Rectal smooth muscle tissue (tissue), 1 donor: Measurements from ENCODE around the gene CALY.
"Not testable (repeated sequence)": the region's sequence is repeated elsewhere in the genome, so short reads cannot be mapped to it uniquely, and the experiment has no call there.

ENCODE experiments used
- H3K27ac ChIP-seq: one replicate; pipeline ENCODE4 v1.7.0; 2013; ENCODE audit warnings: low read depth, low read length, inconsistent platforms
- H3K27me3 ChIP-seq: one replicate; pipeline ENCODE4 v1.7.0; 2013; ENCODE audit warnings: low read length; ENCODE audit not compliant: control insufficient read depth, insufficient read depth
- H3K36me3 ChIP-seq: one replicate; pipeline ENCODE4 v1.7.0; 2013; ENCODE audit warnings: low read length; ENCODE audit not compliant: control insufficient read depth, insufficient read depth
- H3K4me1 ChIP-seq: one replicate; pipeline ENCODE4 v1.7.0; 2013; ENCODE audit warnings: low read length; ENCODE audit not compliant: control insufficient read depth, insufficient read depth
- H3K4me3 ChIP-seq: one replicate; pipeline ENCODE4 v1.7.0; 2013; ENCODE audit warnings: low read length
- H3K9ac ChIP-seq: one replicate; pipeline ENCODE4 v1.7.0; 2013; ENCODE audit warnings: low read length

CALY gene, protein sequence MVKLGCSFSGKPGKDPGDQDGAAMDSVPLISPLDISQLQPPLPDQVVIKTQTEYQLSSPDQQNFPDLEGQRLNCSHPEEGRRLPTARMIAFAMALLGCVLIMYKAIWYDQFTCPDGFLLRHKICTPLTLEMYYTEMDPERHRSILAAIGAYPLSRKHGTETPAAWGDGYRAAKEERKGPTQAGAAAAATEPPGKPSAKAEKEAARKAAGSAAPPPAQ

GRCh38 chr10:133336577-133337369 lies at the start of gene CALY:
Gene CALY (minus strand): TSS chr10:133336896. CDS start chr10:133328989, 7,907 bp downstream.
- Histone ChIP-seq H3K36me3 (no peaks in the 10 kb centered on the region), H3K27ac (no peak within 1 kb of the TSS), H3K4me3 (peak within 1 kb of the TSS; percentile 32), H3K27me3 (peaks cover 48% of the 10 kb centered on the region), H3K9ac (no peak within 1 kb of the TSS), H3K4me1 (peaks cover 5% of the 10 kb centered on the region)

- no peaks in the 10 kb centered on the region for H3K4me1 ChIP-seq
- H3K9ac ChIP-seq, result no peak overlapping the region
- no peaks in the 10 kb centered on the region for H3K36me3 ChIP-seq
- H3K27me3 ChIP-seq, result no peaks in the 10 kb centered on the region
- H3K27ac ChIP-seq, result no peak overlapping the region
- no peak overlapping the region for H3K4me3 ChIP-seq
These were observed 48.5 kb upstream of the CALY start for GRCh38 chr10:133385214-133385613.

DNA sequence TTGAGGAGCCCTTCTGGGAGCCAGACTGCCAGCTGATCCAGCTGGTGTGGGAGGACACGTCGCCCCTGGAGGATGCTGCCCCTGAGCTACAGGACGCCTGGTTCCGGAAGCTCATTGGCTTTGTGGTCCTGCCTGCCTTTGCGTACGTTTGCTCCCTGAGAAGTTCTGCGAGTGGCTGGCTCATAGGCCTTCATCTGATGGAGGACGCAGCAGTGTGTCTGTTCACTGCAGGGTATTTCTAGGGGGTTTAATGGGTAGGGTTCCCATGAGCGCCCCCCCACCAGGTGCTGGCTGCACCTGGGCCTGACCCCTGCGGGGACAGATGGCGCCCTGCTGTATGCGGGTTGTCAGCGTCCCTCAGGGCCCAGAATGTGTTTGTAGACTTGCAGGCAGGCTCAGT lies 47.4 kb upstream of the CALY start:
- Histone ChIP-seq H3K4me1 (no peaks in the 10 kb centered on the region), H3K27me3 (no peaks in the 10 kb centered on the region), H3K36me3 (no peaks in the 10 kb centered on the region), H3K27ac (no peak overlapping the region), H3K4me3 (no peak overlapping the region), H3K9ac (no peak overlapping the region)

DNA sequence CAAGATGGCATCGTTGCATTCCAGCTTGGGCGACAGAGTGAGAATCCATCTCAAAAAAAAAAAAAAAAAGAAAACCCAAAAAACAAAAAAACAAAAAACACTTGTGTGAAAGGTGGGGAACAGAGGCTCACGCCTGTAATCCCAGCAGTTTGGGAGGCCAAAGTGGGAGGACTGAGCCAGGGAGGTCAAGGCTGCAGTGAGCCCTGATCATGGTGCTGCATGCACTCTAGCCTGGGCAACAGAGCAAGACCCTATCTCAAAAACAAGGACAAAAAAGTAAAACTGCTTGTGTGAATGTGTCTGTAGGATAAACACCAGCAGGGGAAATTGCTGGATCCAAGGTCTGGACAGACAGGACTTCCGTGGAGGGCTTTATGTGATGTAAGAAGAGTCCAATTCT lies 46.9 kb upstream of the CALY start:
- Histone ChIP-seq H3K36me3 (no peaks in the 10 kb centered on the region), H3K27ac (no peak overlapping the region), H3K9ac (no peak overlapping the region), H3K27me3 (no peaks in the 10 kb centered on the region), H3K4me3 (no peak overlapping the region), H3K4me1 (no peaks in the 10 kb centered on the region)

- no peaks in the 10 kb centered on the region for H3K36me3 ChIP-seq
- no peaks in the 10 kb centered on the region for H3K4me1 ChIP-seq
- H3K9ac ChIP-seq, result no peak overlapping the region
- H3K27me3 ChIP-seq, result no peaks in the 10 kb centered on the region
- no peak overlapping the region for H3K27ac ChIP-seq
- H3K4me3 ChIP-seq, result no peak overlapping the region
These were observed 44.3 kb upstream of the CALY start for GRCh38 chr10:133381036-133381435.

- Histone ChIP-seq H3K9ac (no peak overlapping the region), H3K36me3 (no peaks in the 10 kb centered on the region), H3K27me3 (no peaks in the 10 kb centered on the region), H3K4me1 (no peaks in the 10 kb centered on the region), H3K4me3 (peak overlapping the region; percentile 66), H3K27ac (no peak overlapping the region)
These were observed 43.3 kb upstream of the CALY start for GRCh38 chr10:133379801-133380666.

DNA sequence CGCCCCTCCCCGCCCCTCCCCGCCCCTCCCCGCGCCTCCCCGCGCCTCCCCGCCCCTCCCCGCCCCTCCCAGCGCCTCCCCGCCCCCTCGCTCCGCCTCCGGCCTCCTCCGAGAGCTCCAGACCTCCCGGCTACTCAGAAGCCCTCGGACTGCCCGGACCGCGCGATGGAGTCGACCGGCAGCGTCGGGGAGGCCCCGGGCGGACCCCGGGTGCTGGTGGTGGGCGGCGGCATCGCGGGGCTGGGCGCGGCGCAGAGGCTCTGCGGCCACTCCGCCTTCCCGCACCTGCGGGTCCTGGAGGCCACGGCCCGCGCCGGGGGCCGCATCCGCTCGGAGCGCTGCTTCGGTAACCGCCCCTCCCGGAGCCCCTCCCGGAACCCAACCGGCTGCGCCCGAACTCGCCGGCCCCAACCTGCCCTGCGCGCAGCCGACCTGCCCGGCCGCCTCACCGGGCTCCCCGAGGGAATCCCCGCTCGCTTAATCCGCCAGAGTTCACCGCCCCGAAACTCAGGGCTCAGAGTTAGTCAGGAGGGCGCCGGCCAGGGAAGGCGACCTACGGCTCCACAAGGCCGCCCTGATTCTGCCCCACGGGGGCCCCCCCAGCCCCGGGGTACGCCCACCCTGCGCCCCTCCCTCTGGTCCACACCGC lies 42.6 kb upstream of the CALY start, which contains the start of gene PAOX:
Gene PAOX, plus strand, starts transcription at position 111 of the 649 bp plus-strand sequence. Its CDS starts 55 bp downstream, at position 166.
- no peaks in the 10 kb centered on the region for H3K36me3 ChIP-seq
- peak within 1 kb of the TSS; percentile 58 for H3K9ac ChIP-seq
- H3K27ac ChIP-seq, result peak within 1 kb of the TSS; percentile 74
- H3K4me3 ChIP-seq, result peak within 1 kb of the TSS; percentile 88
- no peaks in the 10 kb centered on the region for H3K4me1 ChIP-seq
- H3K27me3 ChIP-seq, result no peaks in the 10 kb centered on the region

DNA sequence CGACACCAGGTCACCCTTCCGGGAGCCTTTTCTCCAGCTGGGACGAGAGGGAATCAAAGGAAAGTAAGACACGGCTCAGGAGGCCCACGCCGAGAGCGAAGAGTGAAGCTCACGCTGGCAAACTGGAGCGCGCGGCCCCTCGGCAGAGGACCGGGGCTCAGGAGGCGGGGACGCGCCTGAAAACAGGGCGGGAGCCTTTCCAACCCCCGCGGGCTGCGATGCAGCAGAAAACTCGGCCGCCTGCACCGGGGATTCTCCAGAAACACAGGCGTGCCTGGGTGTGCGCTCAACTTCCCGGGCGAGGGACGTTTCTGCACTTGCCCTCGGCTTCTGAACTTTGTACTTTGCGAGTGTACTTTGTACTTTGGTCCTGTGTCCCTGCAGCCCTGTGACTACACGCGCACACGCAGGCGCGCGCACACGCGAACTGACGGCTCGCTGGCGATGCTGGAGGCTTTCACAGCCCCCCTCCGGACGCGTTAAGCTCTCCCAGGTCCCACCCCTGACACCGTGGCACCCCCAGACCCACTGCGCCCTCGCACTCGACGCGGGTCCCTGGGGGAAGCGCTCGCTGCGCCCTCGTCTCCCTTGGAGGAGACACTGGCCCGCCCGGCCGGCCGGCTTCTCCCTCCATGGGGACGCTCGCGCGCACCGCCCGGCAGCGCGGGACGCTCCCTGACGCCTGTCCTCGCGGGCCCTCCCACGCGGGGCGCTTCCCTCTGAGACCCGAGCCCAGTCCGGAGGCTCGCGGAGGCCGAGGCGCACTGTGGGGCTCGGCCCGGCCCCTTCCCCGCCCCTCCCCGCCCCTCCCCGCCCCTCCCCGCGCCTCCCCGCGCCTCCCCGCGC lies 41.8 kb upstream of the CALY start:
- H3K27ac ChIP-seq, result peak overlapping the region; percentile 74
- peak overlapping the region; percentile 88 for H3K4me3 ChIP-seq
- H3K36me3 ChIP-seq, result no peaks in the 10 kb centered on the region
- peak overlapping the region; percentile 58 for H3K9ac ChIP-seq
- no peaks in the 10 kb centered on the region for H3K4me1 ChIP-seq
- no peaks in the 10 kb centered on the region for H3K27me3 ChIP-seq

- no peak overlapping the region for H3K27ac ChIP-seq
- peak overlapping the region; percentile 88 for H3K4me3 ChIP-seq
- no peak overlapping the region for H3K9ac ChIP-seq
- H3K36me3 ChIP-seq, result no peaks in the 10 kb centered on the region
- no peaks in the 10 kb centered on the region for H3K27me3 ChIP-seq
- H3K4me1 ChIP-seq, result no peaks in the 10 kb centered on the region
These were observed 41.1 kb upstream of the CALY start for GRCh38 chr10:133377818-133378250.

- H3K9ac ChIP-seq, result no peak overlapping the region
- H3K4me3 ChIP-seq, result no peak overlapping the region
- no peaks in the 10 kb centered on the region for H3K27me3 ChIP-seq
- no peak overlapping the region for H3K27ac ChIP-seq
- no peaks in the 10 kb centered on the region for H3K36me3 ChIP-seq
- H3K4me1 ChIP-seq, result peaks cover under 1% of the 10 kb centered on the region
These were observed 40.5 kb upstream of the CALY start for GRCh38 chr10:133377025-133377817.

GRCh38 chr10:133376183-133376582 lies 39.5 kb upstream of the CALY start:
- not testable (repeated sequence) for H3K27ac ChIP-seq, H3K4me3 ChIP-seq, H3K36me3 ChIP-seq, H3K27me3 ChIP-seq, H3K4me1 ChIP-seq, H3K9ac ChIP-seq
